Left ventricle myocardium superior (tissue), 1 donor: ENCODE measurements around the gene CHCHD2. TPM values are rescaled to one million over a fixed set of nuclear protein-coding genes. Genes with fewer than 3 reads are reported as not detected.
"Not testable (repeated sequence)": the region's sequence is repeated elsewhere in the genome, so short reads cannot be mapped to it uniquely, and the experiment has no call there.

ENCODE experiments used
- ATAC-seq: fragments of 200-7000 bp; cut with Tn5 transposase; one replicate; pipeline ENCODE4 v1.9.1; 2020; ENCODE audit warnings: mild to moderate bottlenecking, moderate library complexity
- DNase-seq: peaks from one replicate; pipeline ENCODE4 v3.0.0-alpha.2; 2020
- intact Hi-C: fragments of 100-400 bp; cut with micrococcal nuclease; formaldehyde crosslinking; loops from one replicate; pipeline ENCODE4 v1.11.0; 2022
- long read RNA-seq: library from polyadenylated mRNA; unstranded; transcript quantifications from one replicate; pipeline ENCODE4 v2.0.0, GENCODE V29; 2021
- total RNA-seq: library from RNA; stranded (reverse); fragmentation: NEBNext Ultra II Directional; extraction: Animal tissue kit (Norgen Biotek cat#: 25700); gene quantifications from one replicate; pipeline ENCODE4 v1.2.1, GENCODE V29; 2021
- donor health status: DM: no; HTN: yes; CAD: no; lungs with severe emphysema.

CHCHD2 gene
- 500 TPM for total RNA-seq
- long read RNA-seq, transcript CHCHD2-201 (4 exons, 901 nt) = major isoform, 337 of 372 reads
- long read RNA-seq, partial matches to known transcripts = 19 of 372 reads
- long read RNA-seq, other reads (novel, unspliced or antisense) = 15 of 372 reads

GRCh38 chr7:56106108-56107073 lies at the start of gene CHCHD2:
TSS of gene CHCHD2 (minus strand) at chr7:56106476. CDS start at chr7:56106413, 63 bp downstream.
- intact Hi-C loops = no loop called here
- peak; percentile 100 for ATAC-seq

DNA sequence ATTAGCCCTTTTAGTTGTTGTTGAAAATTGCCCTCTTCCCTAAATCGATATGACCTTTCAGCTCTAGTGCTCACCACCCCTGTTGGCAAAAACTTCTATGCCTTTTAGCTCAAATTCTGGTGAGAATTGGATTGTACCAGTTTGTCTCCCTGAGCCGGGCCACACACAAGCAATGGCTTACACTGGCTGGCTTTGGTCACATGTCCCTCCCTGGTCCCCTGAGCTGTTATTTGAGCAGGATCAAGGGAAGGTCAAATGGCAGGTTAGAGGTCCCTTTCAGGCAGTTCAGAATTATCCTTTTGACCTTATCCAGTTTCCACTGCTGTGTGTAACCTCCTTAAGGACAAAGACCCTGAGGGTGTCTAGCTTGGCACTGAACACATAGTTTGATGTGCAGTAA lies 24.8 kb upstream of the CHCHD2 start:
- intact Hi-C loops, DNase-seq: not testable (repeated sequence)
- ATAC-seq = peak; percentile 63

More at GRCh38 chr7:56106108-56107073, at the start of gene CHCHD2:
- DNase-seq = peak; percentile 96

DNA sequence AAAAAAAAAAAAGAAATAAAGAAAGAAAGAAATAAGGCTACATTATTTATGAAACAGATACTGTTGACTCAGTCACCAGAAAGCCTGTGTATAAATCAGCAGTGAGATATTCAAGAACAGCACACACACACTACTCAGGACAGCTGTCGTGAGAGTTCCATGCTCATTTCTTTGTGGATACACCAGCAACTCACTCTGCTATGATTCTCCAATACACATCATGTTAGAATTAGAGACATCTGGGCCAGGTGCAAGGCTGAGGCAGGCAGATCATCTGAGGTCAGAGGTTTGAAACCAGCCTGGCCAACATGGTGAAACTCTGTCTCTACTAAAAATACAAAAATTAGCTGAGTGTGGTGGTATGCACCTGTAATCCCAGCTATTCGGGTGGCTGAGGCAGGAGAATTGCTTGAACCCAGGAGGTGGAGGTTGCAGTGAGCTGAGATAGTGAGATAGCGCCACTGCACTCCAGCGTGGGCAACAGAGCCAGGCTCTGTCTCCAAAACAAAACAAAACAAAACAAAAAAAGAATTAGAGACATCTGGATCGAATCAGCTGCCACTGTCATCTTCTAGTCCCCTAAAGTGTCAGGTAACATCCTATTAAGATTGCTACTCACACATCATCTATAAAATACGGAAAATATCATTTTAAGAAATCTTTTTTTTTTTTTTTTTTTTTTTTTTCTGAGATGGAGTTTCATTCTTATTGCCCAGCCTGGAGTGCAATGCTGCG lies 21.1 kb upstream of the CHCHD2 start:
- intact Hi-C loops = no loop called here
- ATAC-seq (no peak), DNase-seq (no peak)

DNA sequence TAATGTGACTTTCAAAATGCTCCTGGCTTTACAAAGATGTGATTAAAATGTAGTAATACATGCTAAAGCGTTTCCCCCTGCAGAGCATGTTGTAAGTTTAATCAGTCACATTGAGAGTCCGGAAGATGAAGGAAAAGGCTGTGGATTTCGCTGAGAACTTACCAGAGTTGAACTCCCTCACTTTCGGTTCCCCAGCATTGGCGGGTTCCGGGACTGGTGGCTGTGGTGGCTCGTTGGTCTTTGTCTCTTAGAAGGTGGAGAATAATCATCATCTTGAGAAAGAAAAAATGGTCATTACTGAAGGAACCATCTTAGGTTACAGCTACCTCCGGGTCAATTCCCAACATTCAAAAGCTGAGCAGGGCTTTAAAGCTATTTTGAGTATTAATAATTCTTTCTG lies 19.6 kb upstream of the CHCHD2 start:
- ATAC-seq (no peak), DNase-seq (no peak)
- intact Hi-C loops = no loop called here

GRCh38 chr7:56124981-56125380 lies 18.7 kb upstream of the CHCHD2 start:
- intact Hi-C loops = no loop called here
- DNase-seq (no peak), ATAC-seq (no peak)

DNA sequence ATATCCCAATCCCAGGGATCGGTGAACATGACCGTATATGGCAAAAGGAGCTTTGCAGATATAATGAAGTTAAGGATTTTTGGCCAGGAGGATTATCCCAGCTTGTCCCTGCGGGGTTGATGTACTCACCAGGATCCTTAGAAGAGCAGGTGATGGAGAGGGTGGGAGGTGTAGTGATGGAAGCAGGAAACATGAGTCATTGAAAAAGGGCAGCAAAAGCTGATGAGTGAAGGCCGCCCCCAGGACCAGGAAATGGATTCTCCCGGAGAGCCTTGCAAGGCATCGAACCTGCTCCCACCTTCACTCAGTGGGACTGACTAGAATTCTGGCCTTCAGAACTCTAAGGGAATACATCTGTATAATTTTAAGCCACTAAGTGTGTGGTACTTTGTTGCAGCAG lies 15.2 kb upstream of the CHCHD2 start:
- DNase-seq (no peak), ATAC-seq (no peak)
- intact Hi-C loops = no loop called here

DNA sequence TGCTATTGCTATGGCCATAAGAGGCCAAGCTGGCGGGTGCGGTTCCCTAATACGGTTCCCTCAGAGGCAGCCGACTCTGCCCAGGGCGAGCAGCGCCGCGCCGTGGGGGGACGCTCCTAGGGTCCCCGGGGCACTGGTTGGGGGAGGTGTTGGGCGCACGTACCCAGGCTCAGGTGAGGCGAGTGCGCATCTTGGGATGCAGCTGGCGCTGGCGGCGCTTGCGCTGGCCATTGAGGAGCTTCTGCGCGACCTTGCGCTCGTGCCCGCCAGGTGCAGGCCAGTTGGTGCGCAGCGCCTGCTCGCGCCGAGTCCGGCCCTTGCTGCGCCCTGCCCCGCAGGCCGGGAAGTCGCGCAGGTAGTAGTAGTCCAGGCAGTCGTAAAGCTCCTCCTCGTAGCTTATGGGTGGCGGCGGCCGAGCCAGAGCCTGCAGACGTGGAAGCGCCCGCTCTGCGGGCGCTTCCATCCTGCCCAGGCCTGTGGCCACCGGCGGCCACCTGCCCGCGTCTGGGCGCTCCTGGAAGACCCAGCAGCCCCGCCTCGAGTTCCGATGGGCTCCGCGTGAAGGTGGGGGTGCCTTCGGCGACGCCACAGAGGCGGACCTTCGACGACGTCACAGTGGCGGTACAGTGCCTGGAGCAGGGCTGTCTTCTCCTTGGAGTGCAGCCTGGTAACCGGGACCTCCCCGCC lies 9.7 kb upstream of the CHCHD2 start, which contains the start of gene NUPR2:
Gene NUPR2 (minus strand): TSS at position 566 of the 687 bp plus-strand sequence. CDS start 103 bp downstream, at position 463.
- DNase-seq (no peak), ATAC-seq (no peak)
- intact Hi-C loops = no loop called here

DNA sequence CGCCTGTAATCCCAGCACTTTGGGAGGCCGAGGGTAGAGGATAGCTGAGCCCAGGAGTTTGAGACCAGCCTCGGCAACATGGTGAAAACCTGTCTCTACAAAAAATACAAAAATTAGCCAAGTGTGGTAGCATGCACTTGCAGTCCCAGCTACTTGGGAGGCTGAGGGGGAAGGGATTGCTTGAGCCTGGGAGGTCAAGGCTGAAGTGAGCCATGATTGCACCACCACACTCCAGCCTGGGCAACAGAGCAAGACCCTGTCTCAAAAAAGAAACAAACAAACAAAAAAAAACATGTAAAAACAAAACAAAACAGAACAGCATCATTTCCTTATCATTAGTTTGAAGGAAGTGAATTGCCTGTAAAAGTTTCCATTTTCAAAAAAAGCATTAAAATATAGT lies 6.0 kb upstream of the CHCHD2 start:
- DNase-seq, ATAC-seq, intact Hi-C loops: not testable (repeated sequence)

DNA sequence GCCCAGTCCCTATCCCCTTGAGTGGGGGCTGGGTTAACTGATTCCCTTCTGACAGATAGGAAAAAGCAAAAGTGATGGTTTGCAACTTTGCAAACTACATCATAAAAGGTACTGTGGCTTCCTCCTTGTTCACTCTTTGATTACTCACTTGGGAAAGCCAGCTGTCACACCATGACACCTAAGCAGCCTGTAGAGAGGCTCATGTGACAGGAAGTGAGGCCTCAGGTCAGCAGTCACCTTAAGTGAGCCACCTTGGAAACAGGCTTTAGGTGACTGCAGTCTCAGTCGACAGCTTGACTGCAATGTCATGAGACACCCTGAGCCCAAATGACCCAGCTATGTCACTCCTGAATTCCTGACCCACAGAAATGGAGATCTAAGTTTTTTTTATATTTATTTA lies 4.3 kb upstream of the CHCHD2 start:
- ATAC-seq = no peak
- DNase-seq = no peak
- intact Hi-C loops = no loop called here

GRCh38 chr7:56107954-56108258 lies 1.6 kb upstream of the CHCHD2 start:
- ATAC-seq = no peak
- intact Hi-C loops = no loop called here
- no peak for DNase-seq

DNA sequence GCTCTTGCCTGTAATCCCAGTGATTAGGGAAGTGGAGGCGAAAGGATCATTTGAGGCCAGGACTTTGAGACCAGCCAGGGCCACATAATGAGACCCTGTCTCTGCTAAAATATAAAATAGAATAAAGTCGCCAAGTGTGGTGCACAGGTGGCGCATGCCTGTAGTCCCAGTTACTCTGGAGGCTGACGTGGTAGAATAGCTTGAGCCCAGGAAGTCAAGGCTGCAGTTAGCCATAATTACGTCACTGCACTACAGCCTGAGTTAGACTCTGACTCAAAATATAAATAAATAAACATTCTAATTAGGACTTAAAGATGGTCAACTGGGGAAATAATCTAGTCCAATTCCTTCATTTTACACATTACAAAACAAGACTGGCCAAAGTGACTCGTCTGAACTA lies 768 bp downstream of the CHCHD2 start:
- DNase-seq (no peak), ATAC-seq (peak; percentile 42)
- intact Hi-C loops = no loop called here

- intact Hi-C loops, DNase-seq, ATAC-seq: not testable (repeated sequence)
Measured at GRCh38 chr7:56104138-56104537, 2.1 kb downstream of the CHCHD2 start.

DNA sequence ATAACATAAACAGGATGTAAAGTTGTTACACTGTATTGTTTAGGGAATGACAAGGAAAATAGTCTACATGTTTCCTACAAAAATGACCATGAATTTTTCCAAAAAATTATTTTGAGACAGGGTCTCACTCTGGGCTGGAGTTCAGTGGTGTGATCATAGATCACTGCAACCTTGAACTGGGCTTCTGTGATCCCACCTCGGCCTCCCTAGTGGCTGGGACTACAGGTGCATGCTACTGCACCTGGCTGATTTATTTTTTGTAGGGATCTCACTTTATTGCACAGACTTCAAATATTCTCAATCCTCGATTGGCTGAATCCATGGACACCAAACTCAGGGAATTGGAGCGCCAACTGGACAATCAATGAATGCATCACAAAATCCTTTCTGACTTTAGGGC lies 6.6 kb downstream of the CHCHD2 start:
- no peak for ATAC-seq

GRCh38 chr7:56098187-56099008 lies 7.9 kb downstream of the CHCHD2 start:
- intact Hi-C loops, ATAC-seq, DNase-seq: not testable (repeated sequence)

More for the DNA sequence above, 6.6 kb downstream of the CHCHD2 start:
- no peak for DNase-seq
- intact Hi-C loops = no loop called here

DNA sequence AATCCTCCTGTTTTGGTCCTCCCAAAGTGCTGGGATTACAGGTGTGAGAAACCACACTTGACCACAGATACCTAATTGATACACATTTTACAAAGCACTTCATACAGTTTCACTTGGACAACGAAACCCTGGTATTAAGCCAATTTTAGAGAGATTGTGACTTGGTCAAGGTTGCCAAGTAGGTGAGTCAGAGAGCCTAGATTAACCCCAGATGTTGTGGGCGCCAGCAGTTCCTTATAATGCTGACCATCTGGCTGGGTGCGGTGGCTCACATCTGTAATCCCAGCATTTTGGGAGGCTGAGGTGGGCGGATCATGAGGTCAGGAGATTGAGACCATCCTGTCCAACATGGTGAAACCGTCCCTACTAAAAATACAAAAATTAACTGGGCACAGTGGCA lies 8.6 kb downstream of the CHCHD2 start:
- ATAC-seq (peak; percentile 60), DNase-seq (peak; percentile 51)
- intact Hi-C loops = no loop called here

DNA sequence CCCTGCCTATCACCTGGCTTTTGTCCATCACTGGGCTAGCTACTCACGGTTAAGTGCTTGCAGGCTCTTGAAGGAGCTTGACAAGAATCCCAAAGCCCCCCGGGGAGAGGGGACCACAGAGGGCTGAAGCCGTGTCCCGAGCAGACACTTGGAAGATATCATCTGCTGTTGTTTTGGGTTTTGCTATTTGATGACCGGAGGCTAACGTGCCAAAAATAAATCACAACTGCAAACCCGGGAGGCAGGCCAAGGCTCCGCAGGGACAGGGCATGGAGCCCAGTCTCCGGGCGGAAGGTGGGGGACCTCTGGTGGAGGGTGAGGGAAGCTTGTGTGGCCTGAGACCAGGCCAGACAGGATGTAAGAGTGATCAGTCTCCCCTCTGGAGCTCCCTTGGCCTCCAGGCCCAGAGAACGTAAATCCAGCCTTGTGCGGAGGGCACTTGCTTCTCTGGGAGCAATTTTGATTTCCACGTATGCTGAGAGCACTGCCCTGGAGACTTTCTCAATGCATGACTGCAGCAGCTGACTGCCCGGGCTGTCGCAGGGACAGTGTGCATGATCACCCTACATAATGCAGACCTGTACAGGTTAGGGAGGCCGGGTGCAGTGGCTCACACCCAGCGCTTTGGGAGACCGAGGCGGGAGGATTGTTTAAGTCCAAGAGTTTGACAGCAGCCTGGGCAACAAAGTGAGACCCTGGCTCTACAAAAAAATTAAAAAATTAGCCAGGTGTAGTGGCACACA lies 13.3 kb downstream of the CHCHD2 start, which contains the start of gene PHKG1:
Gene PHKG1 (minus strand): TSS at position 164 of the 743 bp plus-strand sequence. CDS start 4,011 bp downstream, outside the sequence.
- peak; percentile 89 for ATAC-seq
- intact Hi-C loops = no loop called here

GRCh38 chr7:56092388-56092787 lies 13.9 kb downstream of the CHCHD2 start:
- DNase-seq, intact Hi-C loops: not testable (repeated sequence)
- peak; percentile 35 for ATAC-seq

More for the DNA sequence above, 13.3 kb downstream of the CHCHD2 start, which contains the start of gene PHKG1:
- peak; percentile 91 for DNase-seq
